ENCODE measurements around the gene LGR6. TPM values are rescaled to one million over a fixed set of nuclear protein-coding genes. Genes with fewer than 3 reads are reported as not detected.

Gene LGR6
- polyA plus RNA-seq, 1 donor from 2014 or later, result not detected

DNA sequence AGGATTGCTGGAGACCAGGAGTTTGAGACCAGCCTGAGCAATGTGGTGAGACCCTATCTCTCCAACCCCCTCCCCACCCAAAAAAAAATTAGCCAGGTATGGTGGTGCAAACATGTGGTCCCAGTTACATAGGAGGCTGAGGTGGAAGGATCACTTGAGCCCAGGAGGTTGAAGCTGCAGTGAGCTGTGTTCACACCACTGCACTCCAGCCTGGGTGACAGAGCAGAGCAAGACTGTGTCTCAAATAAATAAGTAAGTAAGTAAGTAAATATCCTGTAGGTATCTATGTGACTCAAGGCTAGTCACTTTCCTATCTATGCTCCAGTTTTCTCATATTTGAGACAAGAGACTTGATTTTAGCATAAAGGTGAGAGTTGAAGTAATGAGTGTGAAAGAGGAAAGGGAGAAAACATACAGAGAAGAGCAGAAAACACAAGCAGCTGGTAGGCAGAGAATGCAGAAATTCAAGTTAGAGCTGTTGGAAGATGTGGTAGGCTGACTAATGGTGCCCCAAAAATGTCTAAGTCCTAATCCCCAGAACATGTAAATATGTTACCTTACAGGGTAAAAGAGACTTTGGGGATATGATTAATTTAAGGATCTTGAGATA is 162.4 kb downstream of the LGR6 start:
- H3K9me3 ChIP-seq (ENCODE audit: low read length), result no peaks in the 10 kb centered on the region
- H3K9ac ChIP-seq (ENCODE audit: low read length), result no peak overlapping the region
- H3K36me3 ChIP-seq (ENCODE audit: insufficient read depth, low read length), result no peaks in the 10 kb centered on the region
- H2AFZ ChIP-seq (ENCODE audit: low read depth, low read length), result no peak overlapping the region
- H3F3A ChIP-seq (ENCODE audit: insufficient read depth, low read length, poor library complexity, severe bottlenecking), result no peaks in the 10 kb centered on the region
- H3K79me2 ChIP-seq (replicated peaks; ENCODE audit: insufficient read depth, low read length), result peaks cover 5% of the 10 kb centered on the region
- no peaks in the 10 kb centered on the region for H3K27me3 ChIP-seq (ENCODE audit: insufficient read depth, low read depth, low read length)
- no peaks in the 10 kb centered on the region for H4K20me1 ChIP-seq (ENCODE audit: insufficient read depth)
- no peak overlapping the region for H3K27ac ChIP-seq (ENCODE audit: low read length)
- TF ChIP-seq EZH2 (IDR thresholded peaks at IDR 0.05; ENCODE audit: borderline replicate concordance, insufficient read depth, low read length, poor library complexity, severe bottlenecking), result no peak
- TF ChIP-seq, protein P1, sequence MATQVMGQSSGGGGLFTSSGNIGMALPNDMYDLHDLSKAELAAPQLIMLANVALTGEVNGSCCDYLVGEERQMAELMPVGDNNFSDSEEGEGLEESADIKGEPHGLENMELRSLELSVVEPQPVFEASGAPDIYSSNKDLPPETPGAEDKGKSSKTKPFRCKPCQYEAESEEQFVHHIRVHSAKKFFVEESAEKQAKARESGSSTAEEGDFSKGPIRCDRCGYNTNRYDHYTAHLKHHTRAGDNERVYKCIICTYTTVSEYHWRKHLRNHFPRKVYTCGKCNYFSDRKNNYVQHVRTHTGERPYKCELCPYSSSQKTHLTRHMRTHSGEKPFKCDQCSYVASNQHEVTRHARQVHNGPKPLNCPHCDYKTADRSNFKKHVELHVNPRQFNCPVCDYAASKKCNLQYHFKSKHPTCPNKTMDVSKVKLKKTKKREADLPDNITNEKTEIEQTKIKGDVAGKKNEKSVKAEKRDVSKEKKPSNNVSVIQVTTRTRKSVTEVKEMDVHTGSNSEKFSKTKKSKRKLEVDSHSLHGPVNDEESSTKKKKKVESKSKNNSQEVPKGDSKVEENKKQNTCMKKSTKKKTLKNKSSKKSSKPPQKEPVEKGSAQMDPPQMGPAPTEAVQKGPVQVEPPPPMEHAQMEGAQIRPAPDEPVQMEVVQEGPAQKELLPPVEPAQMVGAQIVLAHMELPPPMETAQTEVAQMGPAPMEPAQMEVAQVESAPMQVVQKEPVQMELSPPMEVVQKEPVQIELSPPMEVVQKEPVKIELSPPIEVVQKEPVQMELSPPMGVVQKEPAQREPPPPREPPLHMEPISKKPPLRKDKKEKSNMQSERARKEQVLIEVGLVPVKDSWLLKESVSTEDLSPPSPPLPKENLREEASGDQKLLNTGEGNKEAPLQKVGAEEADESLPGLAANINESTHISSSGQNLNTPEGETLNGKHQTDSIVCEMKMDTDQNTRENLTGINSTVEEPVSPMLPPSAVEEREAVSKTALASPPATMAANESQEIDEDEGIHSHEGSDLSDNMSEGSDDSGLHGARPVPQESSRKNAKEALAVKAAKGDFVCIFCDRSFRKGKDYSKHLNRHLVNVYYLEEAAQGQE (IDR thresholded peaks at IDR 0.05; ENCODE audit: borderline replicate concordance), result no peak
- no peak for TF ChIP-seq MXI1 (conservative IDR thresholded peaks at IDR 0.05; ENCODE audit: poor library complexity, severe bottlenecking)
- TF ChIP-seq TAF1 (IDR thresholded peaks at IDR 0.05; ENCODE audit: low read depth), result no peak
- TF ChIP-seq CTCF (IDR thresholded peaks at IDR 0.05; ENCODE audit: poor library complexity, severe bottlenecking), result no peak
- TF ChIP-seq EP300 (conservative IDR thresholded peaks at IDR 0.05; ENCODE audit: poor library complexity, severe bottlenecking), result no peak
- TF ChIP-seq SMC3 (conservative IDR thresholded peaks at IDR 0.05; ENCODE audit: poor library complexity), result no peak
- no peak for TF ChIP-seq POLR2AphosphoS5 (IDR thresholded peaks at IDR 0.05)
- TF ChIP-seq RAD21 (conservative IDR thresholded peaks at IDR 0.05), result no peak
- no peak overlapping the region for H3K4me3 ChIP-seq (ENCODE audit: low read length)
- no peaks in the 10 kb centered on the region for H3K9me2 ChIP-seq (ENCODE audit: insufficient read depth, low read length)
- H3K4me2 ChIP-seq (ENCODE audit: low read length), result no peak overlapping the region

DNA sequence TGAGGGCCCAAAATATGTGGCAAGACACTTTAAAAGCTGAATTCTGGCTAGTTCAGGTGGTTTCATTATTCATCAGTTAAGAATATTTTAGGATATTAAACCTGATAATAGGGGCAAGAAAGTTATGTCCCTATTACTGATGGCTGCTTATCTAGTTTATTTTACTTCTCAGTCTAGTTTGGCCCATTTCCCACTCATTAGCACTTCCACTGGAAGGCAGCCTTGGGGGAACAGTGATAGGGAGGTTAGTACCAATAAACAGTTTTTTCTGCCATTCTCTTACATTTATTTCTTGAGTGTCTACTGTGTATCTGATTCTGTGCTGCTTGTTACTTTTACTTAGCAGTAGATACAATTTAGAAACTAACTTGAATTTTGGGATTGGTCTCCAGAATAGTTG is 163.9 kb downstream of the LGR6 start:
- Histone ChIP-seq H4K20me1 (ENCODE audit: insufficient read depth) (no peaks in the 10 kb centered on the region), H3K36me3 (ENCODE audit: insufficient read depth, low read length) (no peaks in the 10 kb centered on the region), H3K4me2 (ENCODE audit: low read length) (no peak overlapping the region), H2AFZ (ENCODE audit: low read depth, low read length) (no peak overlapping the region), H3K27me3 (ENCODE audit: insufficient read depth, low read depth, low read length) (no peaks in the 10 kb centered on the region), H3K9me2 (ENCODE audit: insufficient read depth, low read length) (no peaks in the 10 kb centered on the region), H3K9me3 (ENCODE audit: low read length) (no peaks in the 10 kb centered on the region), H3K4me3 (ENCODE audit: low read length) (no peak overlapping the region), H3K79me2 (replicated peaks; ENCODE audit: insufficient read depth, low read length) (no peaks in the 10 kb centered on the region), H3K9ac (ENCODE audit: low read length) (no peak overlapping the region), H3F3A (ENCODE audit: insufficient read depth, low read length, poor library complexity, severe bottlenecking) (no peaks in the 10 kb centered on the region), H3K27ac (ENCODE audit: low read length) (no peak overlapping the region)
- no peak for TF ChIP-seq TAF1 (IDR thresholded peaks at IDR 0.05; ENCODE audit: low read depth)
- TF ChIP-seq SMC3 (conservative IDR thresholded peaks at IDR 0.05; ENCODE audit: poor library complexity), result no peak
- TF ChIP-seq EZH2 (IDR thresholded peaks at IDR 0.05; ENCODE audit: borderline replicate concordance, insufficient read depth, low read length, poor library complexity, severe bottlenecking), result no peak
- TF ChIP-seq EP300 (conservative IDR thresholded peaks at IDR 0.05; ENCODE audit: poor library complexity, severe bottlenecking), result no peak
- no peak for TF ChIP-seq RAD21 (conservative IDR thresholded peaks at IDR 0.05)
- TF ChIP-seq MXI1 (conservative IDR thresholded peaks at IDR 0.05; ENCODE audit: poor library complexity, severe bottlenecking), result no peak
- no peak for TF ChIP-seq CTCF (IDR thresholded peaks at IDR 0.05; ENCODE audit: poor library complexity, severe bottlenecking)
- TF ChIP-seq POLR2AphosphoS5 (IDR thresholded peaks at IDR 0.05), result no peak
- TF ChIP-seq, protein P1 (IDR thresholded peaks at IDR 0.05; ENCODE audit: borderline replicate concordance), result no peak
